ENCODE results near the gene WSCD2. TPM values are rescaled to one million over a fixed set of nuclear protein-coding genes. Genes with fewer than 3 reads are reported as not detected.

The WSCD2 gene
- polyA plus RNA-seq, 1 donor: 9.1 TPM

GRCh38 chr12:108106599-108106998, 22.5 kb upstream of the WSCD2 start:
- no peak for DNase-seq

- DNase-seq: no peak
Observed at GRCh38 chr12:108107293-108107692, 21.8 kb upstream of the WSCD2 start.

GRCh38 chr12:108109504-108109903, 19.6 kb upstream of the WSCD2 start:
- DNase-seq: no peak

GRCh38 chr12:108109954-108110353, 19.1 kb upstream of the WSCD2 start:
- DNase-seq: no peak

GRCh38 chr12:108110844-108111243, 18.2 kb upstream of the WSCD2 start:
- DNase-seq: no peak

GRCh38 chr12:108112832-108113556, 16.1 kb upstream of the WSCD2 start:
- no peak for DNase-seq

- DNase-seq: peak; percentile 72
Observed at GRCh38 chr12:108115123-108116121, 13.7 kb upstream of the WSCD2 start.

- DNase-seq: no peak
Observed at GRCh38 chr12:108116254-108116653, 12.8 kb upstream of the WSCD2 start.

- no peak for DNase-seq
Observed at GRCh38 chr12:108116699-108117098, 12.4 kb upstream of the WSCD2 start.

GRCh38 chr12:108117163-108117849, 11.8 kb upstream of the WSCD2 start:
- no peak for DNase-seq

- no peak for DNase-seq
Observed at GRCh38 chr12:108117902-108118301, 11.2 kb upstream of the WSCD2 start.

GRCh38 chr12:108119126-108119973, 9.7 kb upstream of the WSCD2 start:
- DNase-seq: no peak

GRCh38 chr12:108119974-108120862, 8.9 kb upstream of the WSCD2 start:
- no peak for DNase-seq

- DNase-seq: no peak
Observed at GRCh38 chr12:108120863-108121165, 8.3 kb upstream of the WSCD2 start.

GRCh38 chr12:108121320-108121719, 7.8 kb upstream of the WSCD2 start:
- DNase-seq: no peak

GRCh38 chr12:108121728-108122471, 7.2 kb upstream of the WSCD2 start:
- no peak for DNase-seq

- DNase-seq: no peak
Observed at GRCh38 chr12:108122644-108123043, 6.4 kb upstream of the WSCD2 start.

GRCh38 chr12:108123402-108123801, 5.7 kb upstream of the WSCD2 start:
- no peak for DNase-seq

GRCh38 chr12:108125073-108125472, 4.0 kb upstream of the WSCD2 start:
- no peak for DNase-seq

GRCh38 chr12:108126212-108126611, 2.9 kb upstream of the WSCD2 start:
- no peak for DNase-seq
